Transverse colon (tissue), 4 donors: ENCODE measurements around the gene DDX4. TPM values are rescaled to one million over a fixed set of nuclear protein-coding genes. Genes with fewer than 3 reads are reported as not detected.
"Not testable (repeated sequence)": the region's sequence is repeated elsewhere in the genome, so short reads cannot be mapped to it uniquely, and the experiment has no call there.

Source experiments
- DNase-seq: peaks from one replicate; pipeline ENCODE4 v3.0.0-alpha.2; 2019
- H3K27ac ChIP-seq, 4 donors: fragments of 200-600 bp; sonication (generic); 2 replicates each; pipeline ENCODE4 v1.5.1; 2016 to 2018; ENCODE audit warnings: inconsistent platforms in 4 of 4
- H3K27me3 ChIP-seq: fragments of 200-600 bp; sonication (generic); 2 replicates; pipeline ENCODE4 v1.5.1; 2017; ENCODE audit warnings: inconsistent platforms
- H3K36me3 ChIP-seq, 4 donors: fragments of 200-600 bp; sonication (generic); 2 replicates each; pipeline ENCODE4 v1.5.1; 2017 to 2019; ENCODE audit warnings: inconsistent platforms in 4 of 4
- H3K4me1 ChIP-seq, 4 donors: fragments of 200-600 bp; sonication (generic); 2 replicates each; pipeline ENCODE4 v1.5.1; 2017 to 2020; ENCODE audit warnings: inconsistent platforms in 4 of 4
- H3K4me3 ChIP-seq, 4 donors: fragments of 200-600 bp; sonication (generic); 1 replicate in 1 of 4; 2 replicates in 3 of 4; pipeline versions ENCODE4 v1.5.1 to v1.6.1; 2017 to 2019; ENCODE audit warnings: inconsistent platforms in 4 of 4
- H3K9me3 ChIP-seq, 2 donors: fragments of 200-600 bp; sonication (generic); 2 replicates each; pipeline ENCODE4 v1.5.1; 2017 to 2019; ENCODE audit warnings: inconsistent platforms in 2 of 2
- EP300 ChIP-seq: sonication (generic); formaldehyde crosslinking; IDR thresholded peaks from one replicate; pipeline ENCODE4 v1.6.1; 2017; ENCODE audit warnings: antibody characterized with exemption, low read depth
- POLR2A ChIP-seq: fragments of 450-650 bp; IDR thresholded peaks from one replicate; pipeline ENCODE4 v1.6.1; 2016; ENCODE audit warnings: antibody characterized with exemption, mild to moderate bottlenecking, moderate library complexity
- POLR2AphosphoS5 ChIP-seq, 3 donors: sonication (generic); formaldehyde crosslinking; IDR thresholded peaks; one replicate each; pipeline ENCODE4 v1.6.1; 2016; ENCODE audit warnings: antibody characterized with exemption in 3 of 3
- WGBS, 2 donors: methylation state at CpG; one replicate each; pipeline ENCODE4 v1.1.5; 2018; ENCODE audit warnings: low coverage in 1 of 2; 5-methylcytosine and 5-hydroxymethylcytosine counted together
- in situ Hi-C, 4 donors: fragments of 200-750 bp; cut with MboI; loops; one replicate each; pipeline versions ENCODE4 v1.15.0 to v1.15.1; 2017; ENCODE audit warnings: low sequenced_read_pairs in 3 of 4, low pct_ligation_motif_present in 1 of 4, low pct_unique_long_range_greater_than_20kb in 1 of 4
- intact Hi-C: fragments of 100-400 bp; cut with DNase I; formaldehyde crosslinking; loops from one replicate; pipeline ENCODE4 v1.15.1; 2023; ENCODE audit warnings: low total_unique reads
- total RNA-seq, 4 donors: library from RNA; depleted of rRNA; stranded (reverse); fragments of >200 nt; gene quantifications; one replicate each; pipeline ENCODE4 v1.1.0, GENCODE V29; 2016
- TF ChIP-seq, protein P1 (sequence below), 5 experiments: fragments of 200-600 bp in 3 of 5; fragments of 450-650 bp in 2 of 5; sonication (generic) in 3 of 5; IDR thresholded peaks; 1 replicate in 2 of 5; 2 replicates in 3 of 5; pipeline ENCODE4 v1.5.1; 2016 to 2017; ENCODE audit warnings: antibody characterized with exemption in 5 of 5, inconsistent platforms in 3 of 5, mild to moderate bottlenecking in 2 of 5, moderate library complexity in 1 of 5

Gene DDX4
- total RNA-seq, 4 donors from 2014 or later: not detected

DNA sequence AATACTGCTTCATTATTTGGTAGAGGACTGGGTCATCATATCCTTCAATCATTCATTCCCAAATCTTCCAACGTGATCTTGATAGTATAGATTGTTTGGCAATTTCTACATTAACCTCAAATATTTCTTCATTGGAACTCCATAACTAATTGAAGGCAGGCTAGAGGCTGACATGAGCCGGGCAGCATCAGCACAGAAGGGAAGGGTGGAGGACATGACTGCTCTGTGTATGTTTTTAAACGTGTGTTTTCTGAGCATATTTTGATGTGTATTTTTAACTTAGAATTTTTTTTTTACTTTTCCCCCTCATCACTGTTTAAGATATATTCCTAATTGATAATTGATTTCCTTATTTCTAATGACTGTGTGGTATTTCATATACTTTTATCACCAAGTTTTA is 12.6 kb downstream of the DDX4 start:
- Histone ChIP-seq H3K27ac (no peak overlapping the region), H3K9me3 (no peaks in the 10 kb centered on the region), H3K27me3 (no peaks in the 10 kb centered on the region), H3K36me3 (no peaks in the 10 kb centered on the region), H3K4me3 (no peak overlapping the region), H3K4me1 (no peaks in the 10 kb centered on the region)
- TF ChIP-seq, protein P1, sequence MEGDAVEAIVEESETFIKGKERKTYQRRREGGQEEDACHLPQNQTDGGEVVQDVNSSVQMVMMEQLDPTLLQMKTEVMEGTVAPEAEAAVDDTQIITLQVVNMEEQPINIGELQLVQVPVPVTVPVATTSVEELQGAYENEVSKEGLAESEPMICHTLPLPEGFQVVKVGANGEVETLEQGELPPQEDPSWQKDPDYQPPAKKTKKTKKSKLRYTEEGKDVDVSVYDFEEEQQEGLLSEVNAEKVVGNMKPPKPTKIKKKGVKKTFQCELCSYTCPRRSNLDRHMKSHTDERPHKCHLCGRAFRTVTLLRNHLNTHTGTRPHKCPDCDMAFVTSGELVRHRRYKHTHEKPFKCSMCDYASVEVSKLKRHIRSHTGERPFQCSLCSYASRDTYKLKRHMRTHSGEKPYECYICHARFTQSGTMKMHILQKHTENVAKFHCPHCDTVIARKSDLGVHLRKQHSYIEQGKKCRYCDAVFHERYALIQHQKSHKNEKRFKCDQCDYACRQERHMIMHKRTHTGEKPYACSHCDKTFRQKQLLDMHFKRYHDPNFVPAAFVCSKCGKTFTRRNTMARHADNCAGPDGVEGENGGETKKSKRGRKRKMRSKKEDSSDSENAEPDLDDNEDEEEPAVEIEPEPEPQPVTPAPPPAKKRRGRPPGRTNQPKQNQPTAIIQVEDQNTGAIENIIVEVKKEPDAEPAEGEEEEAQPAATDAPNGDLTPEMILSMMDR (IDR thresholded peaks at IDR 0.05): no peak
- no peak for TF ChIP-seq EP300
- TF ChIP-seq POLR2A: no peak
- no peak for TF ChIP-seq POLR2AphosphoS5 (IDR thresholded peaks at IDR 0.05)
- intact Hi-C loops (no loop called here), in situ Hi-C loops (no loop called here)
- no peak for DNase-seq
- 72 to 82% methylated on average over 2 to 3 of the region's 3 CpGs for WGBS, 2 donors

GRCh38 chr5:55758231-55758630 is 20.4 kb downstream of the DDX4 start:
- intact Hi-C loops: no loop called here
- Histone ChIP-seq H3K4me3 (no peak overlapping the region), H3K4me1 (no peaks in the 10 kb centered on the region), H3K27ac (no peak overlapping the region), H3K9me3 (no peaks in the 10 kb centered on the region), H3K36me3 (no peaks in the 10 kb centered on the region), H3K27me3 (no peaks in the 10 kb centered on the region)
- 83 to 88% methylated on average over 1 of the region's 1 CpG for WGBS, 2 donors
- no peak for DNase-seq
- in situ Hi-C loops: no loop called here
- TF ChIP-seq, protein P1 (IDR thresholded peaks at IDR 0.05): no peak
- no peak for TF ChIP-seq POLR2A
- no peak for TF ChIP-seq EP300
- TF ChIP-seq POLR2AphosphoS5 (IDR thresholded peaks at IDR 0.05): no peak

DNA sequence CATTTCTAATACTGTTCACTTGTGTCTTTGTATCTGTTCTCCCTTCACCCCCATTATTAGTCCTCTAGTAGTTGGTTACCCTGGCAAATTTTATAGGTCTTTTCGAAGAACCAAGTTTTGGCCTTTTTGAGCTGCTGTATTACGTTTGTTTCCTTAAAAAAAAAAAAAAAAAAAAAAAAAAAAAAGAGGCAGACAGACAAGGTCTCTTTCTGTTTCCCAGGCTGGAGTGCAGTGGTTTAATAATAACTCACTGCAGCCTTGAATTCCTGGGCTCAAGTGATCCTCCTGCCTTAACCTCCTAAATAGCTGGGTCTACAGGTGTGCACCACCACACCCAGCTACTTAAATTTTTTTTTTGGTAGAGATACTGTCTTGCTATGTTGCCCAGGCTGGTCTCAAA is 20.9 kb downstream of the DDX4 start:
- TF ChIP-seq POLR2A (no peak), POLR2AphosphoS5 (IDR thresholded peaks at IDR 0.05) (no peak), EP300 (no peak)
- TF ChIP-seq, protein P1 (IDR thresholded peaks at IDR 0.05): no peak
- no peaks in the 10 kb centered on the region for H3K36me3 ChIP-seq
- WGBS, 2 donors: 62 to 66% methylated on average over 2 of the region's 2 CpGs
- H3K27ac ChIP-seq: no peak overlapping the region
- no peaks in the 10 kb centered on the region for H3K4me1 ChIP-seq
- in situ Hi-C loops (no loop called here), intact Hi-C loops (no loop called here)
- no peaks in the 10 kb centered on the region for H3K27me3 ChIP-seq
- no peak for DNase-seq
- no peaks in the 10 kb centered on the region for H3K9me3 ChIP-seq
- no peak overlapping the region for H3K4me3 ChIP-seq

GRCh38 chr5:55761721-55762120 is 23.9 kb downstream of the DDX4 start:
- H3K4me3 ChIP-seq, H3K36me3 ChIP-seq, H3K9me3 ChIP-seq, DNase-seq, H3K4me1 ChIP-seq, H3K27me3 ChIP-seq, in situ Hi-C loops, intact Hi-C loops, H3K27ac ChIP-seq: not testable (repeated sequence)
- 63 to 66% methylated on average over 5 to 7 of the region's 7 CpGs for WGBS, 2 donors

GRCh38 chr5:55763746-55764420 is 26.0 kb downstream of the DDX4 start:
- Histone ChIP-seq H3K4me1 (no peaks in the 10 kb centered on the region), H3K27ac (no peak overlapping the region), H3K27me3 (peaks cover 3% of the 10 kb centered on the region), H3K9me3 (no peaks in the 10 kb centered on the region), H3K4me3 (no peak overlapping the region), H3K36me3 (no peaks in the 10 kb centered on the region)
- in situ Hi-C loops (no loop called here), intact Hi-C loops (no loop called here)
- WGBS, 2 donors: 51 to 65% methylated on average over 2 of the region's 2 CpGs
- TF ChIP-seq POLR2AphosphoS5 (IDR thresholded peaks at IDR 0.05) (no peak), POLR2A (no peak), EP300 (no peak)
- TF ChIP-seq, protein P1 (IDR thresholded peaks at IDR 0.05): no peak
- no peak for DNase-seq
